CD4-positive, alpha-beta T cell treated with Interleukin-10 for 1 hour (primary cell): ENCODE measurements around the gene GMCL2.

ENCODE experiments used
- DNase-seq: peaks from one replicate; pipeline ENCODE4 v3.0.0-alpha.2; 2020

The GMCL2 gene

DNA sequence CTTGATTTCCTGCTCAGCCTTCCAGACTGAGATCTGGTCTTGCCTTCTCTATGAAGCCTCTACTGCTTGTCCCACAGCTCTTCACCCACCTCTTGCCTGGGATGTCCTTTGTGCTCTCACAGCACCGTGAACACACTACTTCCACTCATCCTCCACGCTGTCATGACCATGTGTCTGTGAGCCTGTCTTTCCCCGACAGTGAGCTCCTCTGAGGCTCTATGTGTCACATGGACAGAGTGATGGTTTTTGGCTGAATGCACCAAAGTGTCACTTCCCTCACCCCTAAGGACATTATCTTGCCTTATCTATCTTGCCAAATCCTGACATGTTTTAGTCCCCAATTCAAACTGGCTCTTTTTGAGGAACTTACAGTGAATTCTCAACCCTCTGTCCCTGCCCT lies 34.1 kb upstream of the GMCL2 start:
- DNase-seq = no peak

GRCh38 chr5:178218827-178219226 lies 31.7 kb upstream of the GMCL2 start:
- DNase-seq = no peak

DNA sequence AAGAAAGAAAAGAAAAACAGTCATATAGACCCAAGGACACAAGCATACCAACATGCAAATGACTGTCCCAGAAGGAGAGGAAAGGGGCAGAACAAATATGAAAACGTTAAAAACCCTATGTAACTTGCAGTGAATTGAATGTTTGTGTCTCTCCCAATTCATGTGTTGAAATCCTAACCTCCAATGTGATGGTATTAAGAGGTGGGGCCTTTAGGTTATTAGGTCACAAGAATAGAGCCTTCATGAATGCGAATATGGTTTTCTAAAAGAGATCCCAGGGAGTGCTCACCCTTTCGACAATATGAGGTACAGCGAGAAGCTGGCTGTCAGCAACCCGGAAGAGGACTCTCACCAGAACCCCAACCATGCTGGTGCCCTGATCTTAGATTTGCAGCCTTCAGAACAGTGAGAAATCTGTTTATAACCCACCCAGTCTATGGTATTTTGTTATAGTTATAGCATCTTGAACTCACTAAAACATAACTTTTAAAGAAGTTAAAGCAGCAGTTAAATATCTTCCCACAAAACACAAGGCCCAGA lies 31.1 kb upstream of the GMCL2 start:
- no peak for DNase-seq

- no peak for DNase-seq
Measured at GRCh38 chr5:178216779-178217178, 29.6 kb upstream of the GMCL2 start.

GRCh38 chr5:178216088-178216534 lies 28.9 kb upstream of the GMCL2 start:
- DNase-seq = no peak

DNA sequence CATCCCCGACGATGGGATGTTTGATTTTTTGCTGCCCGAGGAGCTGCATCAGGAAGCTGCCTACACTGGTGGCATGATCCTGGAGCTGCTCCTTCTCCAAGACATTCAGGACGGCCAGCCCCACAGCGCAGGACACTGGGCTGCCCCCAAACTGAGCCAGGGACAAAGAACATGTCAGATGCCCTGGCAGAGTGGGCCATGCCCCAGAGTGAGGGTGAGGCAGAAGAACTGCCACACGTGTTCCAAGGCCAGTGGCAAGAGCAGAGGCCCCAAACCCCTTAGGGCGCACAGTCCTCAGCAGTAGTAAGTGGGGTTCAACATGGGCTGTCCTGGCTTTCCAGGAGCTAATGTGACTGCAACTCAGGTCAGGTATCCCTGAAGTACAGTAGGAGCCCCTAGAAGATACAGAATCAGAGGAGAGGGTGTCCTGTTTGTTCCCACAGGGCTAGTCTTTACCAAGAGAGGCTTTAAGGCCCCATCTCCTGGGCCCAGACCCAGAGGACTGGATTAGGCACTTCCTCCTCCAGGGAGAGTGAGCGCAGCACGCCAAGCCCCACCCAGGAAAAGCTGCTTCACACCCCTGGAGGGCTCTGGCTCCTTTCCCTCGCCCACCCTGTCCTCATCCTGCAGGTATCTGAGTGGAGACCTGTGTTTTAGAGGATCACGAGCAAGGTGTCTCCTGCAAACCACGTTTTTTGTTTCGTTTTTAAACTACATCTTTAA lies 28.3 kb upstream of the GMCL2 start:
- DNase-seq = no peak

- no peak for DNase-seq
Measured at GRCh38 chr5:178214160-178214803, 27.1 kb upstream of the GMCL2 start.

- no peak for DNase-seq
Measured at GRCh38 chr5:178213748-178214151, 26.6 kb upstream of the GMCL2 start.

GRCh38 chr5:178213003-178213461 lies 25.9 kb upstream of the GMCL2 start:
- DNase-seq = no peak

DNA sequence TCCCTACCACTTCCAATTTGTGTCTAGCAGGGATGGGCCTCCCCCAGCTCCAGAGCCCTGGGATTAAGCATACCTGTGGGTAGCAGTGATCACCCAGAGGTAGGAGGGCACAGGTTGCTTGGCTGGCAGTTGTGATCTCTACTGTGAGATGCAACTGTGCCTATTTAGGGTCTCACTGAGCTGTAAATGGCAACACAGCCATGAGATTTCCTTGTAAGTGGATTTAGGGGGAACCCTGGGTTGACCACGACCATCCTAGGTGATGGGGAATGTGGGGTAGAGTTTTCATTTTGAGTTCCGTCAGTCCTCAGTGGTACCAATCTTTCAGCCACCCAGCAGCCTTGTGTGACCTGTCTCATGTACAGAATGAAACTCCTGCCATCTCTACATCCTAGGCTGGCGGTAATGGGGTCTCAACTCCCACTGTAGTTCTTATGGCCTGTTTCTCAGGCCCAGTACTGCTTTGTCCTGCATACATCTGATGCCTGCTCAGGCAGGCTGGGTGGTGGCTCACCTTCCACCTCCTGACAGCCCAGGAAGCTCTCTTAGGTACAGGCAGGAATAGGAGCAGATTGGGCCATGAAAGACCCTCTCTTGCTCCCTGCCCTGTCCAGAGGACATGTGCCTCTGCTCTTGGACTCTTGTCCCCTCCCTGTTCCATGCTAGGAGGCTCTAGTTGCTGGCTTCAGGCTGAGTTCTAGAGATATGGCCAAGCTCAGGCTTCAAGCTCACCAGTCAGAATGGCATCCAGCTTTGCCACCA lies 25.3 kb upstream of the GMCL2 start:
- DNase-seq = no peak

DNA sequence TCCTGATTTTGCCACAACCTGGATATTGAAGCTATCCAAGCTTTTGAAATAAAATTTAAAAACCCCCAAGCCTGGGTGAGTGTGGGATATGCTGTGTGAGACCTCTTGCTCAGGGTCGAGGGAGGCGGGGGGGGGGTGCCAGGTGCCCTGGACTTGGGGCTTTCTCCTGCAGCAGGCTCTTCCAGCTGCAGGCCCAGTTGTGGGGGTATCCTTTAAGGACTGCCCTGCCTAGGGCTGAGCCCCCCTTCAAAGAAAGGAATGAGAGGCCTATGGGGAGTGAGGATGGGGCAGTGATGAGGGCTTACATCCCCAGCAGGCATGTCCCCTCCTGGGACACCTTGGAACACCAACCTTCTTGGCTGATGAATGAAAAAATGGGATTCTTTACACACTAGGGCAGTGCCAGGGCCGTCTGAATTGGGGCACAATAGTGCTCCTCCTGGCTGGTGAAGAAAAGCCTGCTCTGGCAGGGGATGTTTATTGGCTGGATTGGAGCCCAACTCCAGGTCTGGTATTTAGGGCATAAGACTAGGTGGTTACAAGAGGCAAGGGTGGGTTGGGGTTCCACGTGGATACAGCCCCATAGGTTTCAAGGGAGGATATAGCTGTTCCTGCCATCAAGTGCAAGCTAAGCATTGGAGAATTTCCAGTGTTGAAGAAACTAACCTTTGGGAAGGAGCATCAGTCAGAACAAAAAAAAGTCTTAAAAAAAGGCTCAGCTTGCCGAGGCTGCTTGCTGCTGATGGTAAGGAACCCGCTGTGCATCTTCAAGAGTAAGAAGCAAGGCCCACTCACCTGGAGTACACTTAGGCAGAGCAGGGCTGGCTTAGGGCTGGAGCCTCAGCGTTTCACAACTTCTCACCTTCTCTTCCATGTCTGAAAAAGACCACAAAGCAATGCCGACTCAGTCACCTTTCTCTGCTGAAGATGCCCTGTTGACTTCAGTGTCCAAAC lies 24.2 kb upstream of the GMCL2 start:
- DNase-seq = no peak

- no peak for DNase-seq
Measured at GRCh38 chr5:178210686-178211085, 23.5 kb upstream of the GMCL2 start.

GRCh38 chr5:178210073-178210535 lies 22.9 kb upstream of the GMCL2 start:
- DNase-seq = no peak

GRCh38 chr5:178209334-178210072 lies 22.3 kb upstream of the GMCL2 start:
- no peak for DNase-seq

DNA sequence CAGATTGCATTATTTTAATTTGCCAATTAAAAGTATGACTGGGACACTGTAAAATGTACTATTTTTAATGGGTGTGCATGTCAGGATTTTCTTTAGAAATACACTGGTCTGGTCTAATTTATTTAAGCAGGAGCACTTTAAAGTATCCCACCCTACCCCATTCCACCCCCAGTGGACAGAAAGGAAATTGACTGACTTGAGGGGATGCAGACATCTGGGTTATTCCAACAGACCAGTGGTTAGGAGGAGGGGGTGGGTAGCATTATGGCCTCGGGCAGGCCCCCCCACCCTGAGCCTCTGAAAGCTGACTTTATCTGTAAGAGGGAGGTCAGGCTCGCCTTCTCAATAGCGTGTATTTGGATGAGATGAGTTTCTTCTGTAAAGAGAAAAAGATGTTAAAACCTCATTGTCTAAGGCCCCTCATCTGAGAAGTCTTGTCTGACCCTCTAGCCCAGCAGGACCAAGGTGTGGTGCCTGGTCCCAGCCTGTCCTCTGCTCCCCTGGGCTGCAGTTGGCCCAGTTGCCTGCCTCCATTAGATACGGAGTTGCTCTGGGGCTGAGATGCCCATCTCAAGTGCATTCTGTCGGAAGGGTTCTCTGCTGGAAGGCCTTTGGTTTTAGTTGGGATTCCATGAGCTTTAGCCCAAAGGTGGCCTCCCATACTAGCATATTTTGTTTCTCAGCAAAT lies 21.5 kb upstream of the GMCL2 start:
- no peak for DNase-seq

DNA sequence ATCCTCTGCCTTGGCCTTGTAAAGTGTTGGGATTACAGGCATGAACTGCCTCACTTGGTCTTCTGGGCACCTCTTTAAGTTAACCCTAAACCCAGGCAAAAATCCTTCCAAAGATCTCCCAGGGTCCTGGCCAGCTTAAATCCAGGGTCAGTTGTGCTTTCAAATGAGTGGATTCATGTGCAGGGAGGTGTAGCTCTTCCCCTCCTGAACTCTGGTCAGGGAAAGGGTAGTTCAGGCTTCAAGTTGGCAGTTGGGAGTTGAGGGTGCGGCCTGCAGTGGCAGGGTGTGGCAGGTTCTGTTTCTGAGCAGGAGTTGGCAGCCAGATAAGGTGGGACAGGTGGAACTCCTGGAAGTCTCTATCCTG lies 20.7 kb upstream of the GMCL2 start:
- no peak for DNase-seq

GRCh38 chr5:178207183-178207916 lies 20.2 kb upstream of the GMCL2 start:
- no peak for DNase-seq

GRCh38 chr5:178206166-178207101 lies 19.3 kb upstream of the GMCL2 start:
- peak; percentile 32 for DNase-seq

- DNase-seq = no peak
Measured at GRCh38 chr5:178205749-178206047, 18.5 kb upstream of the GMCL2 start.
